K562 treated with DMSO at 1 percent for 48 hours (cell line): ENCODE measurements around the gene MEOX2. TPM values are rescaled to one million over a fixed set of nuclear protein-coding genes. Genes with fewer than 3 reads are reported as not detected.

ENCODE experiments used
- total RNA-seq: library from RNA; unstranded; fragments of 300-600 nt; gene quantifications from 2 replicates; pipeline ENCODE4 v1.2.3, GENCODE V29; 2022; ENCODE audit warnings: low replicate concordance; ENCODE audit errors: extremely low read depth

The MEOX2 gene
- total RNA-seq = not detected in 2 replicates

DNA sequence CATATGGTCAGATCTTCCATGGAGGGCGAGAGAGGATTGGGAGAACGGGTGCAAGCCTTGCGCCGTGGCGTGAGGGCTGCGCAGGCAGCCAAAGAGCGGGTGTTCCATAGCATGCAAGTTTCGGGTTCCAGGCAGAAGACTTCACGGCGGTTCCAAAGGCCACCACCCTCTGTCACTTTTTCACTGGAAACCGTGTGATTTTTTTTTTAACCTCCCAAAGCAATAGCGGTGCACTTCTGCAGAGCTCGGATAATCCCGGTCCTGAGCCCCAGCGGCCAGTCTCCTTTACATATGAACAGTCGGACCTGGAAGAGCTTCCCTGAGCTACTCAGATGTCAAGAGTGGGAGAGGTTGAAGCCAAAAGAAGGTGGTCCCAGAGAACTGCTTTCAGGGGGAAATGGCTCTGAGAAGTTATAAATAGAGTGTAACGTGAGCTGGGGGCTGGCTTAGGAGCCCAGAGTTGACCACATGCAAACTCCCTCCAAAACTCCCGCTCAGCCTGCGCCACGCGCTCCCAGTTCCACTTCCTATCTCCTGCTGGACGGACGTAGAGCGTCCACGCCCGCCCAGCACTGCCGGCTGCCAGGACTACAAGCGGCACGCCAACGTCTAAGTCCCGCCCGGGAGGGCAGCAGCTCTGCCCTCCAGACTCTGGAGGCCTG lies at the start of gene MEOX2:
TSS of gene MEOX2 (minus strand) at position 389 of the 662 bp plus-strand sequence. CDS start at position 108, 281 bp downstream.

DNA sequence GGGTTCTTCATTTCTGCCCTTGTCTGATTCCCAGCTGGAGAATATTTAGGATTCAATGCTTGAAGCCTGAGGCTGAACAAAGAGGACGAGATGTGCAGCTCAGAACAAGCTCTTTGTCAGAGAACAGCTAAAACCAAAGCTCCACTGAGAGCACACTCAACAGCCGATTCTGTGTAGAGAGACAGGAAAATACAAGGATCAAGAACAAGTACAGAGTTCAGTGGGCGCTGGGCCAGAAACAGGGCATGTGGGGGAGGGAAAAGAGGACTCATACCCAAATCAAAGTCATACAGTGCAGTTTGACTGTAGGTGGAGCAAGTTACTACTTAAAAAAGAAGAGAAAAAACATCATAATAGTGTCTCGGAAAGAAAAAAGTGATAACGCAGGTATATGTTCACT lies 124.6 kb downstream of the MEOX2 start, which contains the start of gene AGMO:
TSS of gene AGMO (minus strand) at position 181 of the 400 bp plus-strand sequence.

Other genes starting within 250 kb of the MEOX2 start
- not detected in 2 replicates for gene AGMO, start 124.7 kb downstream of the MEOX2 start, total RNA-seq